NCI-H2081 (cell line): ENCODE measurements around the gene SOS1.
"Not testable (repeated sequence)": the region's sequence is repeated elsewhere in the genome, so short reads cannot be mapped to it uniquely, and the experiment has no call there.

Source experiments
- DNase-seq, 2 experiments: peaks; one replicate each; lab custom pipeline; 2025; lab: John Stamatoyannopoulos, UW

The SOS1 gene

DNA sequence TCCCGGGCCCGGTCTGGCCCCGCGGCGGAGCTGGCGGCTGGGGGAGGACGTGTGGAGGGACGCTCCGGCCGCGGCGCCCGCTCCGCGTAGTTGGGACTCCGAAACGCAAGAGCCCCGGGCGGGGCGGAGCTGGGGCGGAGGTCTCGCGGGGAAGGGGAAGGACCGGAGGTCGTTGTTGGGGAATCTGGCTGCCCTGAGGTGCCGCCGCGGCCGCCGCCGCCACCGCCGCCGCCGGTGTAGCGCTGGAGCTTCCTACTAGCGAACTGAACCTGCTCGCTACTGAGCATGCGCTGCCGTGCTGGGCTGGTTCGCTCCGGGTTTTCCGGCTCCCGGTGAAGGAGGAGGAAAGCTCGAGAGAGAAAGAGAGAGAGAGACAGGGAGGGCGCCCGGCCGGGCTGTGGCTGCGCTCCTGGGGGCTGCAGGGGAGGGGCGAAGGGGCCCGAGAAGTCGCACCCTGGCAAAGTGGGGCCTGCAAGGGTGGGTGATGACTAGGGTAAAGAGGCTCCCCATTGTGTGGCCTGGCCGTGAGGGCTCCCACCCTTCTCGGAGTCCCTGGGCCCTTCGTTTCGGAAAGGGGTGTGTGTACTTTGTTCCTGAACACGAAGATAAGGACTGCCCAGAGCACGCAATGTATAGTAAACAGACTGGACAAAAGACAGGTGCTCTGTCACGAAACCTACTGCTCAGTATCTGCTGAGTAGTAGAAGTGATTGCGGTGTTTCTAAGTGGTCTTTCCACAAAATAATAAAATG, at the start of gene SOS1:
Gene SOS1, minus strand, starts transcription at position 281 of the 752 bp plus-strand sequence. CDS start 629 bp downstream, outside the sequence.
- DNase-seq: peak; percentile 95 to 97

DNA sequence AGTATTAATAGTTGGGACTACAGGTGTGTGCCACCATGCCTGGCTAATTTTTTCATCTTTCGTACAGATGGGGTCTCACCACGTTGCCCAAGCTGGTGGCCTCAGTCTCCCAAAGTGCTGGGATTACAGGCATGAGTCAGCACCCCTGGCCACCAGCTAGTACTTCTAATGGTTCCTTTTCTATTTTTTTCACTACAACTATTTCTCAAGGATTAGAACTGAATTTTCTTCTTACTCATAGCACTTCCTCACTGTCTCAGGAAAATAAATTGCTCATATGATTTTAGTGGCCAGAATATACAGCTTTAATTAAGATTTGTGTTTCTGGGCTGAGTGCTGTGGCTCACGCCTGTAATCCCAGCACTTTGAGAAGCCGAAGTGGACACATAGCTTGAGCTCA, 43.2 kb upstream of the SOS1 start:
- DNase-seq: no peak

DNA sequence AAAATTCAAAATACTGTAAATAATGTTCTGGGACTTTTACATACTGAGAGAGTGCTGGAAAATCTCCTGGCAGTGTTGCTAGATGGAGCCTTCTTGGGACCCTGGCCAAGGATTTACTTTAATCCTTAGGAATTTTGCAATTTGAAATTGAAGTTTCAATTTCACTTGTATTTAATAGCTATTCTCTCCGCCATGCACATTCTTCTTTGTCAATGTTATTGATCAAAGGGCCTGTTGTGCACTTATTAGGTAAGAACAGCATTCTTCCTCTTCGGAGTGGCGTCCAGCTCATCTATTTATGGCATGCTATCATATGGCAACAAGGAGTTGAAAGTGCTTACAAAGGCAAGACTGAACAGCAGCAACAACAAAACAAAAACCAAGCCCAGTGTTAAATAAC, 40.1 kb upstream of the SOS1 start:
- DNase-seq: no peak

DNA sequence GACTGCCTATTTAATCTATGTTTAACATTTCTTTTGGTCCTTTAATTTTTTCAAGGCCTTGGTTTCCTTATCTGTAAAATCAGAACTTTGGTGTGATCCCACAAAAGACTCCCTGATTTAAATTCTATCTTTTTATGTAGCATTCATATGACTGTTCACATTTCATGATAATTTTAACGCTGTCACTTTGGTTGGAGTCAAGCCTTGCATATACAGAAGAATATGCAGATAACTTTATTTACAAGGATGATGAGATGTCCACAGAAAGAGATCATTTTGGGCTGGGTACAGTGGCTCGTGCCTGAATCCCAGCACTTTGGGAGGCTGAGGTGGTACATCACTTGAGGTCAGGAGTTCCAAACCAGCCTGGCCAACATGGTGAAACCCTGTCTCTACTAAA, 38.4 kb upstream of the SOS1 start:
- no peak for DNase-seq

DNA sequence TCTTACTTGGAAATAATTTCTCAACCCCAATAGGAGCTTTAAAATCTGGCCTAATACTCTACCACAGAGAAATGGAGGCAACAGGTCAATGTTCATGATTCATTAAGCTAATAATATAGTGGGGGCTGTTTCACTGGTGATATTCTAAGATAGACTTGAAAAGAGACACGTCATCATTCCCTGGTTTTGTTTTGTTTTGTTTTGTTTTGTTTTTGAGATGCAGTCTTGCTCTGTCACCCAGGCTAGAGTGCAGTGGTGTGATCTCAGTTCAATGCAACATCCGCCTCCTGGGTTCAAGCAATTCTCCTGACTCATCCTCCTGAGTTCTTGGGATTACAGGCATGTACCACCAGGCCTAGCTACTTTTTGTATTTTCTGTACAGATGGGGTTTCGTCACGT, 37.5 kb upstream of the SOS1 start:
- DNase-seq: no peak

DNA sequence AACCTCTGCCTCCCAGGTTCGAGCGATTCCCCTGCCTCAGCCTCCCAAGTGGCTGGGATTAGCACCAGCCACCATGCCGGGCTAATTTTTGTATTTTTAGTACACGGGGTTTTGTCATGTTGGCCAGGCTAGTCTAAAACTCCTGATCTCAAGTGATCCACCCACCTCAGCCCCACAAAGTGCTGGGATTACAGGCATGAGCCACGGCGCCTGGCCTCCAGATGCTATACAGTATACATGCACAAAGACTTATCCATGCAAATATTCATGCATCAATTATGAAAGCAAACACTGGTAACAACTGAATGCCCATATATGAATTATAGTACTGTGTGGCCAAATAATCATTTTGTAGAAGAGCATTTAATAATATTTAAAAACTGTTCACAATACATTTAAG, 36.0 kb upstream of the SOS1 start:
- DNase-seq: no peak

DNA sequence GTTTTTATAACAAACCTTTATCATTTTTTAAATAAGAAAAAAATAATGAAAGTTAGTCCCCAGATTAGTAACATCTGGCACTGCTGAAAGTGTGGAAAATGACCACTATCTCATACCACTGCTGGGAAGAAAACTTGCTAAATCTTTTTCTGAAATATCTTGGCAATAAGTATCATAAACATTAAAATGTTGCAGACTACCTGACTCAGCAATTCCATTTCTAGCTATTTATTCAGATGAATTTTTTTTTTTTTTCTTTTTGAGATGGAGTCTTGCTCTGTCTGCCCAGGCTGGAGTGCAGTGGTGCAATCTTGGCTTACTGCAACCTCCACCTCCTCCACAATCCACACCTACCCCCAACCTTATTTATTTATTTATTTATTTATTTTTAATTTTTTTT, 35.3 kb upstream of the SOS1 start:
- no peak for DNase-seq

DNA sequence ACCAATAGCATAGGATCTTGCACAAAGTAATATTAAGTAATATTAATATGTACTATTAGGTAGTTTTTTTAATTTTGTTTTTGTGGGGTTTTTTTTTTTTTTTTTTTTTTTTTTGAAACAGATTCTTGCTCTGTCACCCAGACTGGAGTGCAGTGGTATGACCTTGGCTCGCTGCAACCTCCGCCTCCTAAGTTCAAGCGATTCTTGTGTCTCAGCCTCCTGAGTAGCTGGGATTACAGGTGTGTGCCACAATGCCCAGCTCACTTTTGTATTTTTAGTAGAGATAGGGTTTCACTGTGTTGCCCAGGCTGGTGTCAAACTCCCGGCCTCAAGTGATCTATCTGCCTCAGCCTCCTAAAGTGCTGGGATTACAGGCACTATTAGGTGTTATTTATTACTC, 34.7 kb upstream of the SOS1 start:
- not testable (repeated sequence) for DNase-seq

DNA sequence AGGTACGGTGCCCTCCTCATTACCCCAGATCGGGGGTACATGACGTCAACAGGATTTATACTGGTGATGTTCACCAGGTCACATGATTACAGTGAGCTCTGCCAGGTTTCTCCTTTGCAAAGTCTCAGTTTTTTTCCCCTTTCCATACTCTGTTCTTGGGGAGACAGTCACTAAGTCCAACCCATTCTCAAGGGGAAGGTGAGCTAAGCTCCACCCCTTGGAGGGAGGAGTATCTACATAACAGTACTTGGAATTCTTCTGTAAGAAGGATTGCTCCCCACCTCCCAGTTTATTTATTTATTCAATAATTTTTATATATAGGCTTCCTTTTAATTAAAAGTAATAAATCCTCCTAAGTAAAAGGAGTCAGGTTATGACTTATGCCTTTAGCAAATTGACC, 34.1 kb upstream of the SOS1 start:
- DNase-seq: no peak

DNA sequence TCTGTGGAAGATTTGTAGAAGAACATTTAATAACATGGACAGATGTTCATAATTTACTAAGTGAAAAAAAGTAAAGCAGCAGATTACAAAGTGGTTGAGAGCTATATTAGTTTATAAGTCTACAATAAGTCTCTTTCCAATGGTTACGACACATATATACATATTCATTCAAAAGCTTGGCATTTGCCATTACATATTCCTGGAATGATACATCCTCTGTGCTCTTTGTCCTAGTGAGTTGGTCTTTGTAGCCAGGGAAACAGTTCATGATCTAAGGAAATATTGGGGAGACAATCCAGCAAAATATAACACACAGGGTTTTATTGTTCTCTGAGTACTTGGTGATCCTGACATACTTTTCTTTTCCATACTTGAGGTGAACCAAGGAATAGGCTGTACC, 32.5 kb upstream of the SOS1 start:
- no peak for DNase-seq

DNA sequence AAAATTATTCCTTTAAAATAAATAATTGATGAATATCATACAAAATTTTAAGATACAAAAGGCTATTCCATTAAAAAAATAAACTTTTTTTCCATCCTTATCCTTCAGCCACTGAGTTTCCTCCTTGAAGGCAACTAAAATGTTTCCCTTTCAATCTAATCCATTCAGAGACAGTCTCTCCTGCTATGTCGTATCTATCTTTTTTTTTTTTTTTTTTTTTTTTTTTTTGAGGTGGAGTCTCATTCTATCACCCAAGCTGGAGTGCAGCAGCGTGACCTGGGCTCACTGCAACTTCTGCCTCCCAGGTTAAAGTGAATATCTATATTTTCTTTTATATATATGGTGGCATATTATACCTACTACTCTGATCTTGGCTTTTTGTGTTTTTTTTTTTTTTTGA, 31.7 kb upstream of the SOS1 start:
- DNase-seq: no peak

DNA sequence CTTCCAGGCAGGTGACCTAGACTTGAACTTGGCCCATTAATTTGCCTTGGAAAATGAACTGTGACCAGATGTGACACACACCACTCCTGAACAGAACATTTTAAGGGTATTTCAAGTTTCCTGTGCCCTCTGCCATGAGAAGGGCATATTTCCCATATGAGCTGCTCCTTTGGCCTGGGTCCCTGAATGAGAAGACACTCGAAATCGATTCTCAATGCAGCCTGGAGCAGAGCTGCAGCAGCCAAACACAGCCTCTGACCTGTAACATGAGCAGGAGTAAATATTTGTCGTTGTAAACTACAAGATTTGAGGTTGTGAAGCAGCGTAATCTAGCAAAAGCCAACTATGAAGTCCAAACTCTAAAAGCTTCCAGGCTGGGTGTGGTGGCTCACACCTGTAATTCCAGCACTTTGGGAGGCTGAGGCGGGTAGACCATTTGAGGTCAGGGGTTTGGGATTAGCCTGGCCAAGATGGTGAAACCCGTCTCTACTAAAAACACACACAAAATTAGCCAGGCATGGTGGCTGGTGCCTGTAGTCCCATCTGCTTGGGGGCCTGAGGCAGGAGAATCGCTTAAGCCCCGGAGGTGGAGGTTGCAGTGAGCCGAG, 30.1 kb upstream of the SOS1 start:
- DNase-seq: no peak

DNA sequence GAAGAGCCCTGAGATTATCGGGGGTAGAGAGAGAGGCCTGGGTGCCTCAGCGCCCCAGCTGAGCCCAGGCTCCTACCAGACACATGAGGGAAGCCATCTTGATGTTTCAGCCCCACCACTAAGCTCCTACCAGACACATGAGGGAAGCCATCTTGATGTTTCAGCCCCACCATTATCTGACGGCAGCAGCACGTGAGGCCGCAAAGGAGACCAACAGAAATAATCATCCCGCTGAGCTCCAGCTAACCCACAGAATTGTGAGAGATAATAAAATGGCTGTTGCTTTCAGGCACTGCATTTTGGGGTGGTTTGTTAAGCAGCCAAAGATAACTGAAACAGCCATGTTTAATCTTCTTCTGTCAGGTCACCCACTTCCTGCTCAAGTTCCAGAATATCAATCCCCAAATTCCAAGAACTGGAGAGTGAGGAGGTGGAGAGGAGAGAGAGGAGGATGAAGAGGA, 29.3 kb upstream of the SOS1 start:
- DNase-seq: no peak

DNA sequence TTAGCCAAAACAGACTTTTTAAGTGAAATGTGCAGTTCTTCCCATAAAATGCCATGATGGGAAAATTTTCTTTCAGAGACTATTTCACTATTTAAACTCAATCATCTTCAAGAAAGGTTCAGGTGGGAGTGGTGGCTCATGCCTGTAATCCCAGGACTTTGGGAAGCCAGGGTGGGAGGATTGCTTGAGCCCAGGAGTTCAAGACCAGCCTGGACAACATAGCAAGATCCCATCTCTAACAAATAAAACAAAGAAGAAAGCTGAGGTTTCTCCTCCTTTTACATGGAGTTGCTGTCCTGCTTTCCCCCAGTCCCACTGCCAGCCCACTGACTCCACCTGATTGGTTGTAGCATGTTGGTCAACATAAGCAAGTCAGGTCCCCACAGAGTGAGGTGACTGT, 25.8 kb upstream of the SOS1 start:
- DNase-seq: no peak

DNA sequence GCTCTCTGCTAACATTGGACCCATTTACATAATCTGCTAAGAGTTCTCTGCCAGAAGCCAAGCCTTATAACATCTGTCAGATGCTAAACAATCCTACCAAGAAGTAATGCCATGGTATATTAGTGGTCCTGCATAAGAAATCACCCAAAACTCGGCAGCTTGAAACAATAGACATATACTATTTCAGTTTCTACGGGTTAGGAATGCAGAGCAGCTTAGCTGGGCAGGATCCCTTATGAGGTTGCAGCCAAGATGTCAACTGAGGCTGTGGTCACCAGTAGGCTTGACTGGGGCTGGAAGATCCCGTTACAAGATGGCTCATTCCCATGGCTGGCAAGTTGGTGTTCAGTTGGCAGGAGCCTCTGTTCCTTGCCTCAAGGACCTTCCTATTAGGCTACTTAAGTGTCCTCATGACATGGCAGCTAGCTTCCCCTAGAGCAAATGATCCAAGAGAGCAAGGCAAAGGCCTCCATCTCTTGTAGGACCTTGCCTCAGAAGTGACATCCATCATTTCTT, 25.1 kb upstream of the SOS1 start:
- no peak for DNase-seq

DNA sequence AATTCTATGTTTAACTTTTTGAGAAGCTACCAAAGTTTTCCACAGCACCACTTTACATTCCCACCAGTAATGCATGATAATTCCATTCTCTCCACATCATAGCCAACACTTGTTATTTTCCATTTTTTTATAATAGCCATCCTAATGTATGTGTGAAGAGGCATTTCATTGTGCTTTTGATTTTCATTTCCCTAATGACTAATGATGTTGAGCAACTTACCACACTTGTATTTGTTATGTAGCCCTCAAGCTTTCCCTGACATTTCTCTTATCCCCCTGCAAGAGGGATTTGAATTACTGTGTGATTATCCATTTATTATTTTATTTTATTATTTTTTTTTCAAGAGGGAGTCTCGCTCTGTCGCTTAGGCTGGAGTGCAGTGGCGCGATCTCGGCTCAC, 23.6 kb upstream of the SOS1 start:
- DNase-seq: no peak

DNA sequence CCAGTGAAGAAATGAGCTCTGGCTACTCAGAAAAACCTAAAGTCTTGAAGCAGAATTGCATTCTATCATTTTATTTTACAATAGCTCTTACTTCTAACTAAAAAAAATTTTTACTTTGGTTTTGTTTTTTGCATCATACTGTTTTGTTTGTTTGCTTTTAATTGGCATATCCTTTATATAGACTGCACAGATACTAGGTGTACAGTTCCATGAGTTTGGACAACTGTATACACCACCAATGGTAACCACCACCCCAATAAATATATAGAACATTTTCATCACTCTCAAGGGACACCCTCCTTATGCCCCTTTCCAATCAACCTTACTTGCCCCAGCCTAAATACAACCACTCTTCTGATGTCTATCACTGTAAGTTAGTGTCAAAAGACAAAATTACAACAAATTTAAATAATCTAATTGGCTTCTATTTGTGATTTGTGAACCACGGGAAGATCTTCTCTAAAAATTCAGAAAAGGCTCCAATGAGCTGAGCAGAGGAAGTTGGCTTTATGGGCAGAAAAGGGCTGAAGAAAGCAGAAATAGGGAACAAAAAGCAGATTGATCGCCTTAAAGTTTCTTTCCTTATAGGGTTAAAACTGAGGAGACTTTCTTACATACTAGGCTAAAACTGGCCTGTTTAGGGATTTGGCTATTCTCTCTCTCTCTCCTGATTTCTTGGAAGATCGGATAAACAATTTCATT, 22.2 kb upstream of the SOS1 start:
- no peak for DNase-seq

DNA sequence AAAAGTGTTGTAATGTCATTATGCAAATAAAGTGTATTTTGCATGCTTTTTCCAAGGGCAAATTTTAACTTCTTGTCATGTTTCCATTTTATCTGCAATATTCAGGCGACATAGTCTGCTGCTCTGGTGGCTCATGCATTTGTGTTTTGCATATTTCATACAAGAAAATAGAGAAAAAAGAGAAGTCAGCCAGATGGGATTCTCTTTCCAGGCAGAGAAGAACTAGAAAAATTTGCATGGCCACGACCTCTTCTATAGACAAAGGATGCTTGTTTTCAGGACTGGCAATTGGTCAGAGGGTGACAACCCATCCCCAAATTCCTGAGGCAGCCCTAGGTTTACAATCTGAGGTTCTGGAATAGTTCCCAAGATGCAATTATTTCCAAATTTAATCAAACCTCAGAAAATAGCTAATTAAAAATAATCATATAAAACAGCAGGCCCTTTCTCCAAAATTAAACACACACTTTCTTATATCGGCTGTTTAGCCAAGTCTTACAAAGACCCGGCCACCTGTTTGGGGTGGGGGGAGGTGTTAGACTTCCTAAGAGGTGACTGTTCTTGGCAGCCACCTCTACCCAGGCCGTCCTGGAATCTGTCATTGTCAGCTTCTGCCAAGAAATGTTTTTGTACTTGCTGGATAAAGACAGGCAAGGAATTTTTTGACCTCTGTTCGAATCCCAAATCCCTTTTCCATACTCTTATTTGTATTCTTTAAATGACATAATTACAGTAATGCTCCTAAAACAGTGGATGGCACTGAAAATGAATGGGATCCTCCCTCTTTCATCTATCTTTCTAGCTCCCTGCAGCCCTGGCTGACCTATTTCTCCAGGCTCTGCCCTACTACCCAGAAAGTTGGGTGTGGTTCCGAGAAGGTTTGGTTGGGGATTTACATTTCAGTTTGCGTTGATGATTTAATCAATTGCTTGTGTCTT, 20.8 kb upstream of the SOS1 start:
- no peak for DNase-seq

DNA sequence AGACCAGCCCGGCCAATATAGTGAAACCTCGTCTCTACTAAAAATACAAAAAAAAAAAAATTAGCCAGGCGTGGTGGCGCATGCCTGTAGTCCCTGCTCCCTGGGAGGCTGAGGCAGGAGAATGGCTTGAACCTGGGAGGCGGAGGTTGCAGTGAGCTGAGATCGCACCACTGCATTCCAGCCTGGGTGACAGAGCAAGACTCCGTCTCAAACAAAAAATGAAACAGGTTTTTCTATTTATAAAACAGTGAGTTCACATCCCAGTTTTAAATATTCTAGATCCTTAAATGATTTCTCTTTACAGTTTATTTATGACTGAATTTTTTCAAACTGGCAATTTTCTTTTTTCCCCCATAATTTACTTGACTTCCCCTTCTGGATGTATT, 20.1 kb upstream of the SOS1 start:
- not testable (repeated sequence) for DNase-seq

DNA sequence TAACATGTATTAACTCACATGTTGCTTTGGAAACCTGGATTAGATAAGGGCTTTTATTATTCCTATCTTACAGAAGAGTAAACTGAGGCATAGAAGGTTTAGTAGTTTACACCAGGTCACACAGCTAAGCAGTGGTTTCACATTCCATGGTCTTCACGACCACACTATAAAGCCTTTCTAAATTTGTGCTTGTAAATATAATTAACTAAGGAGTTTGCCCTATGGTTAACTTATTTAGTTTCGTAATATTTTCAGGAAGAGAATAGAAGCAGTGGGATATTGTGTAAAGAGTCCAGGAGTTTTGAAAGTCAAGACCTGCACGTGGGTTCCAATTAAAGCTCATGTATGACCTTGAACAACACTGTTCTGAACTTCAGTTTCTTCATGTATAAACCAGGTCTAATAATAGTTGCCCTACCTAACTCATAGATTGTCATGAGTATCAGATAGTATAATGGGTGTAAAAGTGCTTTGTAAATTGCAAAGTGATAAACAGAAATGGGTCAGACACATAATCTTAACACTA, 19.5 kb upstream of the SOS1 start:
- DNase-seq: no peak

DNA sequence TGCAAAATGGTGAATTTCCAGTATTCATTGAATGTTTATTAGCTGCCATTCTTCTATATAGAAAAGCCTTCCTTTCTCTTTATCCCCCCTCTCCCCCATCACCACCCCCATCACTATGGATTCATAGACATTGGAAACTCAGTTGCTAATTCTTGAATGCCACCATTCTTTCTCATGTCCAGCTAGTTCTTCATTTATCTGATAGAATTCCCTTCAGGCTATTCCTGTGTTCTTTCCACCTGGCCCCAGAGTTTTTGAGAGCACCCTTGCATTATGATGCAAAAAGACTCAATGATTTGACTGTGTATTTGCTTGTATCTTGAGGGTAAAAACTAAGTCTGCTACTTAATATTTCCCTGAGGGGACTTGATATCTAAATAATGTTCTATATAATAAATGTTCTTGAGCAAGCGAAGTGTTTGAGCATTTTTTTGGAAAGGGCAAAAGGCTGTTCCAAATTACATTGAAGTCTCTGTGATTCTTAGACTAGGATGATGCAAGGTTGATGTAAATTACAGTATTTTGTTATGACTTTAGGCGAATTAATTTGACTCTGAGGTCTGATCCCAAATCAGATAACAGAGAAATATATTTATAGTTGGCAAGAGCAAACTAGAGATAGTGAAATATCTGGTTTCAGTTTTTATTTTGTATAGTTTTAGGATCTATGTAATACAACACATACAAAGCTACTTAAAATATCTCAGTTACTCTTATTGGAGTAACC, 18.8 kb upstream of the SOS1 start:
- no peak for DNase-seq
